Stimulated activated naive CD4-positive, alpha-beta T cell treated with Interleukin-2 at 50 U/mL for 16 hours (primary cell): ENCODE measurements around the gene MAPKAPK5.
"Not testable (repeated sequence)": the region's sequence is repeated elsewhere in the genome, so short reads cannot be mapped to it uniquely, and the experiment has no call there.

Experiments
- DNase-seq: peaks from one replicate; lab custom pipeline; 2025; lab: John Stamatoyannopoulos, UW

The MAPKAPK5 gene

DNA sequence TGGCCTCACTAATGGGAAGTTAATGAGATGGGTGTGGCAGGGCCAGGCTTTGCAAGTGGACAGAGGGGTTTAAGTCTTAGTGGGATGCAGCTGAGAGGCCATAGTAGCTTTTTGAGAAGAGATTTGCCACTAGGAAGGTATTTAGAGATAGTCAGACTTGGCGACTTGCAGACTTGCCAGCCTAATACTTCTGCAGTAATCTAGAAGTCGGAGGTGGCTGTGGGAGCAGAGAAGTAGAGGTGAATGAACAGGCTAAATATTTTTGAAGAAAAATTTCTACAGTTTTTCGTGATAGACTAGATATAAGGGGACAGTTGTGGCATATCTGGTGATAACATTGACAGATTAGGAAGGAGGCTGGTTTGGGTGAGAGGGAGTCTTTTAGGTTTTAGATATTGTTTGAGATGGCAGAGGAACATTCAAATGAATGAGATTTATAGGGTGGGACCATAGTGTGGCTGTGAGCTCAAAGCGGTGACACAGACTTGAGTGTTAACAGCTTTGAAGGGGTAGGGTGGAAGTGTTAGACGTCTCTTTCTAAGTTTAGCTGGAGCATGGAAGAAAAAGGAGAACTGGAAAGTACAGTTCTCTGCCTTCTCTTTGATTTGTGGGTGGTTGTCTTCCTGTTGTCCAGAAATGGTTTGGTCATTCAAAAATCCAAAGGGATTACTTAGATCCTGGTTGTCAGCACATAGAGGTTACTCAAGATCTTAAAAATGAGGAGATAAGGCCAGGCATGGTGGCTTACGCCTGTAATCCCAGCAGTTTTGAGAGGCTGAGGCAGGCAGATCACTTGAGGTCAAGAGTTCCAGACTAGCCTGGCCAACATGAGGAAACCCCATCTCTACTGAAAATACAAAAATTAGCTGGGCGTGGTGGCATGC is 44.9 kb downstream of the MAPKAPK5 start:
- no peak for DNase-seq

DNA sequence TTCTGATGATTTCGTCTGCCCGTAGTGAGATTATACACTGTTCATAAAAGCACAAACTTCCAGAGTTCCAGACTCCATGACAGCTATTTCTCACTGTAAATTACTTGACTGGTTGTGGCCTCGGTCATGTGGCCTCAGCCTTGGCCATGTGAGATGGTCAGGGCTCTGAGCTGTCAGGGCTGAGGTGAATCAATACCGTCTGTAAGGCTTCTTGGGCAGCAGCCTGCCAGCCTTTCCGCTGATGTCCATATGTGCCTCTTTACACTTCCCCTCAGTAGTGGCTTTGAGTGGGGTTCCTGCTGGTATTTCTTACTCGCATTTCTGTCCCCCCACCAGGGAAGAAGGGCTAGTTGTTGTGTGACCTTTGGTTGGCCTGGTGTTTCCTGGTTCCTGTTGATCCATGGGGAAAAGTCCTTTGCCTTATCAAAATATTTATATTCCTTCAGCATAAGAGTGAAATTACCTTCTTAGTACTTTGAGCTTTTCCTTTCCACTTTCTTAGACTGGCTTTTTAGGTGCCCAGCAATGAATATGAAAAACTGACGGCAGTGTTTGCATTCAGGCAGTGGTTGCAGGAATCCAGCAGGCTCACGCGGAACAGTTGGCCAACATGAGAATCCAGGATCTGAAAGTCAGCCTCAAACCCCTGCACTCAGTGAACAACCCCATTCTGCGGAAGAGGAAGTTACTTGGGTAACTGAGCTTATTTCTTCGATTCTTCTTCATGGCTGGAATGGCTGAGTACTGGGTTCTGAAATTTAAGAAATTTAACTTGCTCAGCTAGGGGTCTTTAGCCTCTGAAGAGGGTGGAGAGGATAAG is 46.1 kb downstream of the MAPKAPK5 start:
- DNase-seq: no peak

DNA sequence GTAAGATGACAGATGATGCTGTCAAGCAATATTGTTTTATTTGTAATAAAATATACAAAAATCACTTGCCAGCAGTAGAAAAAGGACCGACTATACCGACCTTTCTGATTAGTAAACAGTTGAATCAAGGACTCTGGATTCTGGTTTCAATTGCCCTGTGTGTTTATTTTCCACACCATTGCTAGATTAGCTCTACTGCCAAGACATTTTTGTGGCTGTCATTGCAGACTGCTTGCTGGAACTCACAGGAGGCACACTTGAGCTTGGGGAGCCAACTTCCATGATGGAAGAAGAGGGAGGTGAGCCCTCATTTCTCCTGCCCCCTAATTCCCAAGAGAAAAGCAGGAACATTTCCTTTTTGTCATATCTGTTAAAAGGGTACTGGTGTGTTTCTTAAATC is 51.3 kb downstream of the MAPKAPK5 start:
- no peak for DNase-seq

DNA sequence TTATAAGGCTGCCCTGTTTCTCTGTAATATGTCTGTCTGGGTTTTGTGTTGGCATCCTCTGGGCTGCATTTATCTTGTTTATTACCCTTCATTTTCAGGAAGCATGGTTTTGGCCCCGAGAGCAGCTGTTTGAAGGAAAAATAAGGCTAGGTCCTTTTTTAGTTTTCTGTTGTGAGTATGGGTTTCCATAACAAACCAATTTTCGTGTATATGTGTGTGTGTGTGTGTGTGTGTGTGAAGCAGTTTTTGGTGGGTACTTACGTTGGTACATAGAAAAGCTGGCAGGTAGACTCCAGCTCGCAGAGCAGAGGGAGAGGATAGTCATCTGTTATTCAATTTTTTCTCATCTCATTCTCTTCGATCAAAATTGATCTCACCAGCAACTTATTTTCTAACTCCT is 52.5 kb downstream of the MAPKAPK5 start:
- DNase-seq: no peak

DNA sequence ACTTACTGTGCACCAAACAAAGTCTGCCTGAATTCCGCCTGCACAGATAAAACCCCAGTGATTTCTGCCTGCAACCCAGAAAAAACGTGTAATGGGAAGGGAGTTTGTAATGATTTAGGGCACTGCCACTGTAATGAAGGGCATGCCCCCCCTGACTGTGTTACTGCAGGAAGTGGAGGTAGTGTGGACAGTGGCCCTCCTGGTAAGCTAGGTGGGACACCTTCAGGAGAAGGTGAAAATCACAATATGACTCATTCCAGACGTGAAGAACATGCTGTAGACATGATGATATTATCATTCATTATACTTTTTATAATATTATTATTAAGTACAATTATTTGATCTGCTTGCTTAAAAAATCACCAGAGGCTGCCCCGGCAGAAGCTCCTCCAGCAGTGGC is 59.2 kb downstream of the MAPKAPK5 start:
- no peak for DNase-seq

DNA sequence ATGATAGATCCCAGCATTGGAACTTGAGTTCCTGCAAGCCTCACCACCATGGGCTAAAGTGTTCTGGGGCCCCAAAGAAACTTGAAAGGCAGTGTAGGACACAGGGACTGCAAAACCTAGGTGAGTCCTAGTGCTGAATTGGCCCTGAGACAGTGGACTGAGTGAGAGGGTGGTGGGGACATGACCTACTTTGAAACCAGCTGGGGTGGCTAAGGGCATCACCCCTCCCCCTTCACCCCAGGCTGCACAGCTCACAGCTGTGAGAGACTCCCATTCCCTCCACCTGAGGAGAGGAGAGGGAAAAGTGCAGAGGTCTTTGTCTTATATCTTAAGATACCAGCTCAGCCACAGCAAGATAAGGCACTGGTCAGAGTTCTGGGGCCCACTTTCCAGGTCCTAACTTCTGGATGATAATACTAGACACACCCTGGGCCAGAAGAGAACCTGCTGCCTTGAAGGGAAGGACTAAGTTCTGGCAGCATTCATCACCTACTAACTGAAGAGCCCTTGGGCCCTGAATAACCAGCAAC is 62.5 kb downstream of the MAPKAPK5 start:
- no peak for DNase-seq

DNA sequence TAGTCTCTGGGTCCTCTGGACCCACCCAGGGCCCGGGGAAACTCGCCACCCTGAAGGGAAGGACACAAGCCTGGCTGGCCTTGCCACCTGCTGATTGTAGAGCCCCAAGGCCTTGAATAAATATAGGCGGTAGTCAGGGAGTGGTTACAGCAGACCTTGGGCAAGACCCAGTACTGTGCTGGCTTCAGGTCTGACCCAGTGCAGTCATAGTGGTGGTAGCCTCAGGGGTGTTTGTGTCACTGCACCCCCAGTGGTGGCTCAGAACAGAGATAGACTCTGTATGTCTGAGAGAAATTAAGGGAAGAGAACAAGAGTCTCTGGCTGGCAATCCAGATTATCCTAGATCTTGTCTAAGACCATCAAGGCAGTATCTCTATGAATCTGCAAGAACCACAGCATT is 63.5 kb downstream of the MAPKAPK5 start:
- DNase-seq: no peak

DNA sequence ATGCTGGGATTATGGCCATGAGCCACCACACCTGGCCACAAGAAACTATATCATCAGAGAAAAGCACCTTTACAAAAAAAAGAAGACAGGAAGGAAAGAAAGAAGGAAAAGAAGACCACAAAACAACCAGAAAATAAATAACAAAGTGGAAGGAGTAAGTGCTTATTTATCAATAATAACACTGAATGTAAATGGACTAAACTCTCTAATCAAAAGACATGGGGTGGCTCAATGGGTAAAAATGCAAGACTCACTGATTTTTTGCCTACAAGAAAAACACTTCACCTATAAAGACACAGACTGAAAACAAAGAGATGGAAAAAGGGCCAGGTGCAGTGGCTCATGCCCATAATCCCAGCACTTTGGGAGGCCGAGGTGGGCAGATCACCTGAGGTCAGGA is 65.7 kb downstream of the MAPKAPK5 start:
- DNase-seq: no peak

DNA sequence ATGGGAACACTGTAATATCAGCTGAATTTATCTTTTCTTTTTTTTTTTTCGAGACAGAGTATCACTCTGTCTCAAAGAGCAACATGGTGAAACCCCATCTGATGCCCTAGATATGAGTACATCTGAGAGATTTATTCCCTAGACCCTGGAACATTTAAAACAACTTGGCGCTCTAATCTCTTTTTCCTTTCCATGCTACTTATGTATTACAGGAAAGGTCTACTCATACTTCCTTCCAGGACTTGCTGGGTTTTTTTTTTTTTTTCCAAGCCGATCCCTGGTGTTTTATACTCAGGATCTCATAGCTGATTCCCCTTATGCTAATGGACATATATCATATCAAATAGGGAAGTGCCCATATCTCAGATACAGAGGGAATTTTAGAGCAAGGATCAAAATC is 83.1 kb downstream of the MAPKAPK5 start:
- no peak for DNase-seq

DNA sequence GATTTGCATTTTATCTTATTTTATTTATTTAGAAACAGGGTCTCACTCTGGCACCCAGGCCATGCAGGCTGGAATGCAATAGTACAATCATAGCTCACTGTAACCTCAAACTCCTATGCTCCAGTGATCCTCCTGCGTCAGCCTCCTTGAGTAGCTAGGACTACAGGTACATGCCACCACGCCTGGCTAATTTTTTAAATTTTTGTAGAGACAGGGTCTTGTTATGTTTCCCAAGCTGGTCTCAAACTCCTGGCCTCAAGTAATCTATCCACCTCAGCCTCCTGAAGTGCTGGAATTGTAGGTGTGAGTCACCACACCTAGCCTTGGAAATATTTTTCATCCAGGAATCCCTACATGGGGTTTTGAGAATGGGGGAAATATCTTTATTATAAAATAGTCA is 84.6 kb downstream of the MAPKAPK5 start:
- DNase-seq: no peak

DNA sequence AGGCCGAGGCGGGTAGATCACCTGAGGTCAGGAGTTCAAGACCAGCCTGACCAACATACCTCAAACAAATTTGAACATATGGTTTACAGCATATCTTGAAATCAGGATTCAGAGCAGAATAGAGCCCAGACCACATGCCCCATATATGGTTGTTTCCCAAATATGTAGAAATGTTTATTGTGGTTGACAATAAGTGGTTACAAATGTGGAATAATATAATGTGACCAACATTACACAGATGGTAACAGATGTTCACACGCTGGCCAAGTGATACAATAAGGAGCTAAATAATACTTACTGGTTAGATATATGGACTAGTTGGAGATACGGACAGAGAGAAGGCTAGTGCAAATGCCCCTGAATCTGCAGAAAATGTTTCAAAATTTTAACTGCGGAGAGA is 85.3 kb downstream of the MAPKAPK5 start:
- DNase-seq: no peak

DNA sequence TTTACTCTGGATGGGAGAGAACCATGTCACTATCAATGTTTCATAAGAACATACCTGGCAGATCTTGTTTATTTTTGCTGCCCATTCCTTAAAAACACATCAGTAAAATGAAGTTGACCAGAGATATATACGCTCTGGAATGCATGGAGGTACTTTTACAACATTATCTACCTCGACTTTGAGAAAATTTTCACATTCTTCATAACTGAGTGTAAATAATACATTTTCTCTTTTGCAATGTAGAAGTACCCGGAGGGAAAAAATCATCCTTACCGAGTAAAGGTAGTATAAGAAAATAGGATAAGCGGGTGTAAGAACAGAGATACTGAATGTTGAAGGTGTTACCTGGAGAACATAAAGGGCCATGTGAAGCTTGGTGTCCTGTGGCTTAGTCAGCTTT is 90.2 kb downstream of the MAPKAPK5 start:
- no peak for DNase-seq

DNA sequence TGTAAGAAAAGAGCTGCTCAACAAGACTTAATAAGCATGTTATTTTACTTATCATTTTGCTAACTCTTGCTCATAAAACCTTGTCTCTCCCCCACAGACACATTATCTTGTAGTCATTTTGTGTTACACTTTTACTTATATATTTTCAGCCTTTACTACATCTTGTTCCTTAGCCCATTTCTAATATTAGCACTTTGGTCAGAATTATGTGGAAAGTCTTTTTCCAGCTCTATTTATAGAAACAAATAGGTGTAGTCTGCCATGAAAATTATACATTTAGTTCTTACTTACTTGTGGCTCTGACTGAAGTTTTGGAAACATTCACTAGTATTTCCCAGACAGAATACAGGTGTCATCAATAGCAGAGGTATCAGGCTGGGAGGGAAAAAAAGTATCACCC is 94.8 kb downstream of the MAPKAPK5 start:
- DNase-seq: no peak

DNA sequence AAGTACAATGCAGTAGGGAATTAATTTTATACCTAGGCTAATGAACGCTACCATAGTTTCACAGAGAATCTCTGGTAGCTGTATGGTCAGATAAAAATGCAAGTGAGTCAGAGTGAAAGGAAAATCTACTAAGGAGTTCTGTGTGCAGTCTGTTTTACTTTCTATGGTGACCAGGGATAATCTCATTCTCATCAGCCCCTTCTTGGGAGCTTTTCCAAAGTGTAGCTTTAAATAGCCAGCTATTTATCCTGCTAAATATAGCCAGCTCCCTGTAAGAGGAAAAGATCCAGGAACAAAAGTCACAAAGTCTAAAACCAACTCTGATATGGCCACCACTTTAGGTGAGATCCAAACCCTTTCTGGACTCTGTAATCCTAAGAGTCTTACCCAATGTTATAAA is 95.4 kb downstream of the MAPKAPK5 start:
- no peak for DNase-seq

DNA sequence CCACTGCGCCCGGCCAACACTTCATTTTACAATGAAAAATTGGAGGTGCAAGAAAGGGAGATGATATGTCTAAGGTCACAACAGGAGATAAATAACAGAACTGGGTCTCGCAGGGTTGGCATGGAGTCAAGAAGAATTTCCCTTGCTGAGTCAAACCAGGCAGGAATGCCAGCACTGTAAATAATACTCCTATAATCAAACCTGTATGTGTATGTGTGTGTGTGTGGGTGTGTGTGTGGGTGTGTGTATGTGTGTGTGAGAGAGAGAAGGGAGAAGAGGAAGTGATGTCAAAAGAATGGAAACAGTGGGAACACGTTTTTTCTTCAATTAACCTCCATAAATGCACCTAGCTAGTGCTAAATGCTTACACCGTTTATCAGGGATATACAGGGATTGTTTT is 100.5 kb downstream of the MAPKAPK5 start:
- DNase-seq: no peak

DNA sequence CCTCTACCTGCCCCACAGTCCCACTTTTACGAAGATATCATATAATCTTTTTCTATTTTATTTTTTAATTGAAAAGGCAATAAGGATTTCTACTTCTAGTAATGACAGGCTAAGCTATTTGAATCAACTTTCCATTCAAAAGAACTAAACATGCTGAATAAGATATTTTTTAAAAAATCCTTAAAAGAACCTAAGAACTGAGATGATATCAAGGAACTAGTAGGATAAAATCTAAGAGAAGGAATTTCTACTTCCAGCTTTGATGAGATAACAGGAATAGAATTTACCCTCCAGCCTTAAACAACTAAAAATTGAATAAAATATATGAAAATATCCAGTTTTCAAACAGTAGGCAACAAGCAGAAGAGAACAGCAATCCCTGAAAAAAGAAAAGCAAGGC is 101.9 kb downstream of the MAPKAPK5 start:
- no peak for DNase-seq

DNA sequence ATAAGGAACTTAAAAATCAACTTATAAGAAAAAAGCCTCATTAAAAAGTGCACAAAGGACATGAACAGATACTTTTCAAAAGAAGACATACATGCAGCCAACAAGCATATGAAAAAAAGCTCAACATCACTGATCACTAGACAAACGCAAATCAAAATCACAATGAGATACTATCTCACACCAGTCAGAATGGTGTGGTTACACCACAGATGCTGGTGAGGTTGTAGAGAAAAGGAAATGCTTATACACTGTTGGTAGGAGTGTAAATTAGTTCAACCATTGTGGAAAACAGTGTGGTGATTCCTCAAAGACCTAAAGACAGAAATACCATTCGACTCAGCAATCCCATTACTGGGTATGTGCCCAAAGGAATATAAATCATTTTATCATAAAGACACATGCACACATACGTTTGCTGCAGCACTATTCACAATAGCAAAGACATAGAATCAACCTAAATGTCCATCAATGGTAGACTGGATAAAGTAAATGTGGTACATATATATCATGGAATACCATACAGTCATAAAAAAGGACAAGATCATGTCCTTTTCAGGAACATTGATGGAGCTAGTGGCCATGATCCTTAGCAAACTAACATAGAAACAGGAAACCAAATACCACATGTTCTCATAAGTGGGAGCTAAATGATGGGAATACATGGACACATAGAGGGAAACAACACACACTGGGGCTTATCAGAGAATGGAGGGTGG is 109.1 kb downstream of the MAPKAPK5 start:
- not testable (repeated sequence) for DNase-seq
